ENCODE results near the gene GLT1D1. TPM values are rescaled to one million over a fixed set of nuclear protein-coding genes. Genes with fewer than 3 reads are reported as not detected.

Gene GLT1D1
- total and polyA plus RNA-seq, 2 experiments from 2014 or later = 1.4 to 4.4 TPM

DNA sequence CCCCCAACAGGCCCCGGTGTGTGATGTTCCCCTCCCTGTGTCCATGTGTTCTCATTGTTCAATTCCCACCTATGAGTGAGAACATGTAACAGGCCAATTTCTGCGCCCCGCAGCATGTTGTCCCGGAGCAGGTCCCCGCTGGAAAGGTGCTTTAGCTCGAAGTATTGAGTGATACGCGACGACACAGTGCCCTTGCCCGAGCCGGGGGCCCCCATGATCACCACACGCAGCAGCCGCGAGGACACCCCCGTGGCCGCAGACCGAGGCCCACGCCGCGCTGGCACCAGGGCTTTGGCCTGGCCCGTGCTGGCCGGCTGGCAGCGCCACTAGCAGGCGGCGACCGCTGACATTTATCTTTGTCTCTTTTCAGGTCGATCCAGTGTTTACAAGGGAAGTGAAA lies 91.7 kb downstream of the GLT1D1 start:
- H3F3A ChIP-seq (replicated peaks; ENCODE audit: low read depth) = no peaks in the 10 kb centered on the region
- no peak overlapping the region for H3K27ac ChIP-seq (ENCODE audit: low read depth)
- H4K20me1 ChIP-seq (replicated peaks; ENCODE audit: insufficient read depth) = no peaks in the 10 kb centered on the region
- Mint-ChIP-seq H3K9me3 (peaks cover 89% of the 10 kb centered on the region), H3K36me3 (ENCODE audit: low read depth) (peaks cover 16% of the 10 kb centered on the region; the same call in 2 of the 3 replicates), H3K27ac (no peak overlapping the region), H3K4me1 (no peaks in the 10 kb centered on the region), H3K4me3 (no peak overlapping the region), H3K27me3 (ENCODE audit: insufficient read depth, low read depth, poor library complexity) (no peaks in the 10 kb centered on the region)
- no peak for TF ChIP-seq ZNF114 (CRISPR knock-in tag; IDR thresholded peaks at IDR 0.05)
- TF ChIP-seq STAT1 (IDR thresholded peaks at IDR 0.05; ENCODE audit: unreplicated experiment) = no peak
- TF ChIP-seq, protein P1, sequence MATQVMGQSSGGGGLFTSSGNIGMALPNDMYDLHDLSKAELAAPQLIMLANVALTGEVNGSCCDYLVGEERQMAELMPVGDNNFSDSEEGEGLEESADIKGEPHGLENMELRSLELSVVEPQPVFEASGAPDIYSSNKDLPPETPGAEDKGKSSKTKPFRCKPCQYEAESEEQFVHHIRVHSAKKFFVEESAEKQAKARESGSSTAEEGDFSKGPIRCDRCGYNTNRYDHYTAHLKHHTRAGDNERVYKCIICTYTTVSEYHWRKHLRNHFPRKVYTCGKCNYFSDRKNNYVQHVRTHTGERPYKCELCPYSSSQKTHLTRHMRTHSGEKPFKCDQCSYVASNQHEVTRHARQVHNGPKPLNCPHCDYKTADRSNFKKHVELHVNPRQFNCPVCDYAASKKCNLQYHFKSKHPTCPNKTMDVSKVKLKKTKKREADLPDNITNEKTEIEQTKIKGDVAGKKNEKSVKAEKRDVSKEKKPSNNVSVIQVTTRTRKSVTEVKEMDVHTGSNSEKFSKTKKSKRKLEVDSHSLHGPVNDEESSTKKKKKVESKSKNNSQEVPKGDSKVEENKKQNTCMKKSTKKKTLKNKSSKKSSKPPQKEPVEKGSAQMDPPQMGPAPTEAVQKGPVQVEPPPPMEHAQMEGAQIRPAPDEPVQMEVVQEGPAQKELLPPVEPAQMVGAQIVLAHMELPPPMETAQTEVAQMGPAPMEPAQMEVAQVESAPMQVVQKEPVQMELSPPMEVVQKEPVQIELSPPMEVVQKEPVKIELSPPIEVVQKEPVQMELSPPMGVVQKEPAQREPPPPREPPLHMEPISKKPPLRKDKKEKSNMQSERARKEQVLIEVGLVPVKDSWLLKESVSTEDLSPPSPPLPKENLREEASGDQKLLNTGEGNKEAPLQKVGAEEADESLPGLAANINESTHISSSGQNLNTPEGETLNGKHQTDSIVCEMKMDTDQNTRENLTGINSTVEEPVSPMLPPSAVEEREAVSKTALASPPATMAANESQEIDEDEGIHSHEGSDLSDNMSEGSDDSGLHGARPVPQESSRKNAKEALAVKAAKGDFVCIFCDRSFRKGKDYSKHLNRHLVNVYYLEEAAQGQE (IDR thresholded peaks at IDR 0.05; ENCODE audit: unreplicated experiment) = no peak
- TF ChIP-seq EZH2 (IDR thresholded peaks at IDR 0.05; ENCODE audit: low read depth, unreplicated experiment) = no peak
- no peak for TF ChIP-seq JUNB (IDR thresholded peaks at IDR 0.05; ENCODE audit: unreplicated experiment)
- TF ChIP-seq EZH2phosphoT487 (IDR thresholded peaks at IDR 0.05; ENCODE audit: unreplicated experiment) = no peak
- H3K9me2 ChIP-seq (ENCODE audit: insufficient read depth) = no peaks in the 10 kb centered on the region
- H3K4me3 ChIP-seq = no peak overlapping the region
- H3K36me3 ChIP-seq (ENCODE audit: insufficient read depth) = no peaks in the 10 kb centered on the region; the same call in 1 of the 2 replicates
- ATAC-seq (no peak), DNase-seq (ENCODE audit: low spot score) (no peak)
- no peaks in the 10 kb centered on the region for H3K4me1 ChIP-seq (ENCODE audit: insufficient read depth)
- H2AFZ ChIP-seq = no peak overlapping the region
- no peaks in the 10 kb centered on the region for H3K79me2 ChIP-seq (replicated peaks; ENCODE audit: insufficient read depth)
- no peaks in the 10 kb centered on the region for H3K27me3 ChIP-seq (ENCODE audit: insufficient read depth)
- no peak overlapping the region for H3K4me2 ChIP-seq

- no peaks in the 10 kb centered on the region for H3F3A ChIP-seq (replicated peaks; ENCODE audit: low read depth)
- TF ChIP-seq, protein P2, sequence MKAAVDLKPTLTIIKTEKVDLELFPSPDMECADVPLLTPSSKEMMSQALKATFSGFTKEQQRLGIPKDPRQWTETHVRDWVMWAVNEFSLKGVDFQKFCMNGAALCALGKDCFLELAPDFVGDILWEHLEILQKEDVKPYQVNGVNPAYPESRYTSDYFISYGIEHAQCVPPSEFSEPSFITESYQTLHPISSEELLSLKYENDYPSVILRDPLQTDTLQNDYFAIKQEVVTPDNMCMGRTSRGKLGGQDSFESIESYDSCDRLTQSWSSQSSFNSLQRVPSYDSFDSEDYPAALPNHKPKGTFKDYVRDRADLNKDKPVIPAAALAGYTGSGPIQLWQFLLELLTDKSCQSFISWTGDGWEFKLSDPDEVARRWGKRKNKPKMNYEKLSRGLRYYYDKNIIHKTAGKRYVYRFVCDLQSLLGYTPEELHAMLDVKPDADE (IDR thresholded peaks at IDR 0.05) = no peak
- H3K9me2 ChIP-seq (ENCODE audit: insufficient read depth) = no peaks in the 10 kb centered on the region
- H3K4me3 ChIP-seq = no peak overlapping the region
- H3K27me3 Mint-ChIP-seq (ENCODE audit: insufficient read depth, low read depth, poor library complexity) = peaks cover 3% of the 10 kb centered on the region
- no peaks in the 10 kb centered on the region for H3K27me3 ChIP-seq (ENCODE audit: insufficient read depth)
- no peak for ATAC-seq
- no peak overlapping the region for H3K4me2 ChIP-seq
- H3K36me3 ChIP-seq (ENCODE audit: insufficient read depth) = no peaks in the 10 kb centered on the region; the same call in 1 of the 2 replicates
- no peaks in the 10 kb centered on the region; the same call in 2 of the 3 replicates for H3K4me1 Mint-ChIP-seq
- H3K79me2 ChIP-seq (replicated peaks; ENCODE audit: insufficient read depth) = no peaks in the 10 kb centered on the region
- no peak for DNase-seq (ENCODE audit: low spot score)
- no peaks in the 10 kb centered on the region for H4K20me1 ChIP-seq (replicated peaks; ENCODE audit: insufficient read depth)
- H3K9me3 Mint-ChIP-seq = peaks cover 90% of the 10 kb centered on the region
- H3K4me1 ChIP-seq (ENCODE audit: insufficient read depth) = no peaks in the 10 kb centered on the region
- peaks cover 23% of the 10 kb centered on the region; the same call in 2 of the 3 replicates for H3K36me3 Mint-ChIP-seq (ENCODE audit: low read depth)
- no peak overlapping the region for H3K4me3 Mint-ChIP-seq
- H2AFZ ChIP-seq = no peak overlapping the region
- H3K27ac ChIP-seq (ENCODE audit: low read depth) = no peak overlapping the region
- no peak overlapping the region for H3K27ac Mint-ChIP-seq
Observed at GRCh38 chr12:128947209-128947608, 93.9 kb downstream of the GLT1D1 start.
